Esophagus mucosa (tissue), 1 donor: ENCODE results near the gene PCSK4. TPM values are rescaled to one million over a fixed set of nuclear protein-coding genes. Genes with fewer than 3 reads are reported as not detected.
"Not testable (repeated sequence)": the region's sequence is repeated elsewhere in the genome, so short reads cannot be mapped to it uniquely, and the experiment has no call there.

Experiments used
- ATAC-seq: fragments of 200-7000 bp; cut with Tn5 transposase; one replicate; pipeline ENCODE4 v1.9.1; 2020
- total RNA-seq: library from RNA; stranded (reverse); gene quantifications from one replicate; pipeline ENCODE4 v1.2.4, GENCODE V29; 2023
- donor health status: DM: yes; HTN: yes; CAD: no.

Gene PCSK4
- total RNA-seq, 1 donor from 2014 or later = 1.2 TPM

DNA sequence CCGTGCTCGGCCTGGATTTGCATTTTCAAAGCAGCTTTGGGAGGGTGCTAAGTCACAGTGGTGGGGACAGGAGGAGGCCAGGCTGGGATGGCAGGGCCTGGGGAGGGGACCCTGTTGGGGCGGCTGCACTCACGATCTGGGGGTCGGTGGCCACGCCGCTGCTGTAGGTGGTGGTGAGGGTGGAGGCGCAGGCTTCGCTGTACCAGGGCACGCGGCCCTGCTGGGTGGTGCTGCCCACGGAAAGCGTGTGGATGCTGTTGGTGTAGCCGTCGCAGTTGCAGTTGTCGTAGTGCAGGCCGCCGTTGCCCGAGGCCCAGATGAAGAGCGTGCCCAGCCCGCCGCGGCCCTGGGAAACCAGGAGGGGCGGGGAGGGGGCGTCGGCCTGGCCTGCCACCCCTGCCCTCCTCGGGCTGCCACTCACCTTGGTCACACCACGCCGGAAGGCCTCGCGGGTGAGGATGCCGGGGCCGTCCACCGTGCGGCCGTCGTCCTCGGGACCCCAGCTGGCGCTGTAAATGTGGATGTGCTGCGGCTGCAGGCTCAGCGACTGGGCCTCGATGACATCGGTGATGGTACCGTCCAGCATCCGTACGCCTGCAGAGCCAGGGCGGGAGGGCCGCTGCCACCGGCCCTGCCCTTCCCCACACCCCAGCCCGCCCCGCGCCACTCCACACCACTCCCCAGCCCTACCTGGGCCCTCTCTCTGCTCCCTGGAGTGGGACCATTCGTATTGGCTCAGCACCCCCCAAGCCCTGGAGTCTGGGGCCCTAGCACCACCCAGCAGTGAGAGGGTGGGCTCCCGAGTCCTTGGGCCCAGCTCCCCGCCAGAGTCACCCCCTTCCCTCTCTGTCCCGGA lies 3.2 kb downstream of the PCSK4 start:
- no peak for ATAC-seq

DNA sequence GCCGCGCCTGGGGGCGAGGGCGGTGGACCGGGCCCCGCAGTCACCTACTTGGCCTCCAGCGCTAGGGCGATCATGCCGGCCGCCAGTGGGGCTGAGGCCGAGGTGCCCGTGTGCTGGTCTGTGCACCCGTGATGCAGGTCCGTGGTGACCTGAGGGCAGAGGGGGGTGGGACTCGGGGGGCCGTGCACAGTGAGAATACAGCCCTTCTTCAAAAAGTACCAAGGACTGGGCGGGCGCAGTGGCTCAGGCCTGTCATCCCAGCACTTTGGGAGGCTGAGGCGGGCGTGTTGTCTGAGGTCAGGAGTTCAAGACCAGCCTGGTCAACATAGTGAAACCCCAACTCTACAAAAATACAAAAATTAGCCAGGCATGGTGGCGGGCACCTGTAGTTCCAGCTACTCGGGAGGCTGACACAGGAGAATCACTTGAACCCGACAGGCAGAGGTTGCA lies 6.1 kb downstream of the PCSK4 start:
- ATAC-seq = no peak

GRCh38 chr19:1483131-1483978 lies 6.8 kb downstream of the PCSK4 start:
- no peak for ATAC-seq

DNA sequence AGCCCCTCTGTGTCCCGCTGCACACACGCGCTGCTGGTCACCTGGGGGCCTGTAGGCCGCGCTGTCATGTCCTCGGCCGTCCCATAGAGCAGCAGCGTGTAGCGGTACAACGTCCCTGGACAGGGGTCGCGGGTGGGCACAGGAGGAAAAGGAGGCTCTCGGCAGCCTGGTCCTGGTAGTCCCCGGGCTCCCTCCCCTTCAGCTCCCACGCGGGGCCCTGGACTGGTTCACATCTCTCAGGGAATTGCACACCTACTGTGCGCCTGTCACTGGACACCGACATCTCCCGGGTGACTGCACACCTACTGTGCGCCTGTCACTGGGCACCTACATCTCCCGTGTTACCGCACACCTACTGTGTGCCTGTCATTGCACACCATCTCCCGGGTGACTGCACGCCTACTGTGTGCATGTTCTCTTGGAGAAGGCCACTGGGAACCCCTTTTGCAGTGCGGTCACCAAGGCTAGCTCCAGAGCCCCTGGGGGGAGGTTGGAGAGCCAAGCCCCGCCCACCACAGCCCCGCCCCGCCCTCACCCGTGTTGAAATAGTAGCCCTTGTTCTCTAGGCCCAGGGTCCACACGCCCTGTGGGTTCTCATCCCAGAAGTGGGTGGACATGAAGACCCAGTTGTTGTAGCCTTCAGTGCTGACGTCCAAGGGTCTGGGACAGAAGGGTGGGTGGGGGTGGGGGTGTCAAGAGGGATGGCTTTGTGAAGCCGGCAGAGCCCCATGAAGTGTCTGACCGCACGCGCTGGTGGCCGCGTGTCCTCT lies 7.6 kb downstream of the PCSK4 start:
- ATAC-seq = no peak

DNA sequence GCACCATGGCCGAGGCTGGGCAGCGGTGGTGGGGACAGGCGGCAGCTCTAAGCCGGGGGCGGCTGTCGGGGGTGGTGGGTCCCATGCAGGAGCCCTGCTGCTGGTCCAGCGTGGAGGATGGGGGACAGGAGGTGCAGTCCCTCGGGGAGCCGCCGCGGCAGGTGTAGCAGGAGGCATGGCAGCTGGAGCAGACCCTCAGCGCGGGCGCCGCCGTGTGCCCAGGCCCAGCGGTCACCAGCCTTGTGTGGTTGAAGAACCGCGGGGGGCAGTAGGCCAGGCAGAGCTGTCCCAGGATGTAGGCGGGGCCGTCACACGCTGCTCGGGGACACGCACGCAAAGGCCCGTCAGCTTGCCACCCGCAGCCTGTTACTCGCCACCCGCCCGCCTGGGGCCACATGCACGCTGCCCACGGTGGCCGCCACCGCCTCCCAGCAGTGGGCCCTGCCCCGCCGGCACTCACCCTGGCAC lies 8.2 kb downstream of the PCSK4 start:
- no peak for ATAC-seq

DNA sequence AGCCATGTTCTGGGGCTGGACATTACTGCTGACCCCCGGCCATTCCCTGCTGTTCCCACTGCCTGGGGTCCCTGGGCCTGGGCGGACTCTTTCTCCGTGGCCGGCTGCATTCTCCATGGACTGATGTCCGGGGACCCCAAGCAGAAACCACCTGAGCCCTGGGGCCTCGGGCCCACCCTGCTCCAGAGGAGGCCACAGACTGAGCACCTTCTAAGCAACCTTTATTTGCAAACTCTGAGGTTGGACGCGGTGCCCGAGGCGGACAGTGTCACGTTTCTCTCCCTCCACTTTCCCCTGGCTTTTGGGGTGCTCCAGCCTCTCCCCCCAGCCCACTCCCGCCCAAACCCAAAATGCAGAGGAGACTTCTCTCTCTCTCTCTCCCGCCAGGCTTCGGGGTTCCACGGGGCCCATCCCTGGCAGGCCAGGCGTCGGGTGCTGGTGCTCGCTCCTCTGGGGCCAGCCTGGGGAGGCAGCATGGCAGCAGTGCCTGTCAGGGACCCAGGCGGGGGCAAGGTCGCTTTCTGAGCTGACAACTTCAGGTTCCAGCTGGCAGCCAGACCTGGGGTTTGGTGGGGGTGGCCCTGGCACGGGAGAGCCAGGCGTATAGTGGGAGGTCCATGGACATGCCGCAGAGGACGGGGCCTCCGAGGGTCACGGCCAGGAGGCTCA lies 8.8 kb downstream of the PCSK4 start:
- ATAC-seq = no peak

DNA sequence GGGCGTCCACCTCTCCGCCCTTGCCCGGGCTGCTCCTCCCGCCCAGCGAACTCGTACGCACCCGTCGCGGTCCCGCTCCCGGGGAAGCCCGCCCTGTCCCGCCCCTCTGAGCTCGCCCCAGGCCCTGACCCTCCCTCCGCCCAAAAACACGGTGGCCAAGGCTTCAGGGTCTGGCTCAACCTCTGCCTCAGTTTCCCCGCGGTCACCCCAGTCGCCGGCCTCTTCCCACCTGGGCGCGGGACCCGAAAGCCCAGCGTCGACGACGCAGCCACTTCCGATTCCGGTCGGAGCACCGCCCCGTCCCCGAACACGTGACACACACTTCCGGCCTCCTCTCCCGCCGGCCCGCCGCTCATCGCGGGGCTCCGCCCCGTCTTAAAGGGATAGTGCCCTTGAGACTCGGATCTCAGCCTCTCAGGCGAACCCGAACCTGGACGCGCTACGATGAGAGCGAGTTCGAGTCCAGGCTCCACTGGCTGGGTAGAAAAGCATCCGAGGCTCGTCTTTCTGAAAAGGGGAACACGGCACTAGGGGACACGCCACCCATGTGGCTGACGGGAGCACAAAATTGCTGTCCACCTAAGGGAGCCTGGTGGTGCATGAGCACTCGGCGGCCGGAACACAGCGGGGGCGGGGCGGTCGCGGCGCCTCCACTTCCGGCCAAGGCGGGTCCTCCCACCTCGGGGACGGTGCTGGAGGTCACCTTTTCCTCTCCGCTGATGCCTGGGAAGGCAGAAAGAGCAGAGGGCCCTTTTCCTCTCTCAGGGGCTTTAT lies 11.0 kb downstream of the PCSK4 start, which contains the start of gene C19orf25:
TSS of gene C19orf25 (minus strand) at position 282 of the 774 bp plus-strand sequence. CDS start 312 bp downstream, outside the sequence.
- peak; percentile 88 for ATAC-seq

GRCh38 chr19:1477056-1477455 lies 13.1 kb downstream of the PCSK4 start:
- ATAC-seq = not testable (repeated sequence)

- no peak for ATAC-seq
These were observed 14.3 kb downstream of the PCSK4 start for GRCh38 chr19:1475751-1476437.

GRCh38 chr19:1474765-1475351 lies 15.3 kb downstream of the PCSK4 start:
- no peak for ATAC-seq

DNA sequence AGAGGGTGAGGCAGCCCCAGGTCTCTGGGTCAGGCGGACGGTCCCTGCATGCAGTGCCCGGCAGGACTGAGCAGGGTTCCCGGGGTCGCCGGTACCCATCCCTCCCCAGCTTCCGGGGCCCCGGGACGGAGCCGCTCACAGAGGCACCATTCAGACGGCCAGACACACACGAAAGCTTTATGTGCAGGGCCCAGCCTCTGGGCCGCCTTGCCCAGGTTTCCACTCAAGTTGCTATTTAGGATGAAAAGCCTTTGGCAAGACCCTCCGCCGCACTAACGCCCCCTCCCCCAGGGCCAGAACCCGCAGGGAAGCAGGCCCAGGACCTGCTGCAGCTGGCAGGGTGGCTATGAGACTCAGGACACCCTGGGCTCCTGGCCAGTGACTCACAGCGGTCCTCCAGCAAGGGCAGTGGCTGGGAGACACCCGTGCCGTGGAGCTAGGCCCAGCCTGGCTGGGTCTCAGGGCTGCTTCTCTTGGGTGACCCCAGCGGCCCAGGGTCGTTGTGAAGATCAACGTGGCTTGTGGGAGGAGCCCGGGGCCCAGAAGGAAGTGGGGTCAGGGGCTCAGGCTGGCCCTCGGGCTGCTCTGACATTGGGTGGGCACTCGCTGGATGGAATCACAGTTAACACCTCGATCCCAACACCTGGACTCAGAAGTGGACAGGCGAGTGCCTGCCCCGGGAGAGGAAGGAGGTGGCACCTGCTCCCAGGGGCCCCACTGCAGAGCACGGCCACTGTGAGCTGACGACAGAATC lies 16.0 kb downstream of the PCSK4 start:
- ATAC-seq = no peak

- no peak for ATAC-seq
These were observed 16.9 kb downstream of the PCSK4 start for GRCh38 chr19:1473085-1473851.

DNA sequence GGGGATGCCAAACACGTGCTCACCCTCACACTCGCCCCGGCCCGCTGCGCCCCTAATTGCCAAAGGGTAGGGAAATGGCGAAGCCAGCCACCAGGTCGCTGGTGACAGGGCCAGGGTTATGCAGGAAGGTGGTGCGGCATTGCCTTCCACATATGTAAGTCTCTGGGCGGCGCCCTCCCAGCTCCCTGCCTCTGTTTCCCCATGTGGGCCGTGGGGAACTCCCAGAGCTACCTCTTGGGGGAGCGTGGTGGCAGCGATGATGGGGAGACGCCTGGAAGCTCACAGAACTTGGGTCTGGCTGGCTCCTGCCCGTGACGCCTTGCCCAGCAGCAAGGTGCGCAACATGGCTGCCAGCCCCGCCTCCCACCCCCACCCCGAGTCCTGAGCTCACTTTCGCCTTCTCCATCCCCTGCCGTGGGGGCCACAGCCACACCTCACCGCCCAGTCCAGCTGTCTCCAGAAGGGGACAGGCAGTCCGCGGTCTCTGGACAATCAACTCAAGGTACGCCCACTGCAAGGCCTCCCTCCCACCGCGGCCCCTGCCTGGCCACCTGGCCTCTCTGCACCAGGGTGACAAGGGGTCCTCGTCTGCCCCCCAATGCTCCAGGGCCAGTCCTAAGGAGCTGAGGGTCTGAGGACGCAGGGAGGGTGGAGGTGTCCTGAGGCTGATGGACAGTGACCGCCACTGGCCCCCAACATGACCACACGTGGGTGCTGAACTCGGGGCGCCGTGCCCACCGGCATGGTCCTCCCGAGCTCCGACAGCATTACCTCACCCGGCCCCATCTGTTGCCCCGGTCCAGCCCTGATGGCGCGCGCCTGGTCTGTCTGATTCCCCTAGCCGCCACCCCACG lies 17.7 kb downstream of the PCSK4 start:
- ATAC-seq = no peak

- no peak for ATAC-seq
These were observed 18.5 kb downstream of the PCSK4 start for GRCh38 chr19:1471515-1472160.

DNA sequence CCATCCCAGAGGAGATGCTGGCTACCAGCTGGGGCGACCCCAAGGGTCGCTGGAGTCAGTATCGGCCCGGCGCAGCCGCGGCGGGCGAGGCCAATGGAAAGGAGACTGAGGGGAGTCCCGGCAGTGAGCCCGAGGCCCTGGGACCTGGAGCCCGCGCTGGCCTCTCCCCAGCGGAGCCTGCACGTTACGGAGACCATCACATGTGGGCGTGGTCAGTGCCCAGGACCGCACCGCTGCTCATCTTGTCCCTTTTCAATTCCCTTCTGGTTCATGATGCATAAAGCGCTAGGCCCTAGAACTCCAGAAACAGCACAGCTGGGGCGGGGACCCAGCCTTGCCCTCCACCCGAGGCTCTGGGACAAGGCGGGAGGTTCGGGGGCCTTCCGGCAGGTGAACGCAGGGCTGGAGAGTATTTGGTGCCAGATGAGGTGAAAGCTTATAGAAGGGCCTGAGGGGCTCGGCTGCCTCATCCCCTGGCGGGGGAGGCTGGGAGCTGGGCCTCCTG lies 19.1 kb downstream of the PCSK4 start:
- ATAC-seq = no peak

DNA sequence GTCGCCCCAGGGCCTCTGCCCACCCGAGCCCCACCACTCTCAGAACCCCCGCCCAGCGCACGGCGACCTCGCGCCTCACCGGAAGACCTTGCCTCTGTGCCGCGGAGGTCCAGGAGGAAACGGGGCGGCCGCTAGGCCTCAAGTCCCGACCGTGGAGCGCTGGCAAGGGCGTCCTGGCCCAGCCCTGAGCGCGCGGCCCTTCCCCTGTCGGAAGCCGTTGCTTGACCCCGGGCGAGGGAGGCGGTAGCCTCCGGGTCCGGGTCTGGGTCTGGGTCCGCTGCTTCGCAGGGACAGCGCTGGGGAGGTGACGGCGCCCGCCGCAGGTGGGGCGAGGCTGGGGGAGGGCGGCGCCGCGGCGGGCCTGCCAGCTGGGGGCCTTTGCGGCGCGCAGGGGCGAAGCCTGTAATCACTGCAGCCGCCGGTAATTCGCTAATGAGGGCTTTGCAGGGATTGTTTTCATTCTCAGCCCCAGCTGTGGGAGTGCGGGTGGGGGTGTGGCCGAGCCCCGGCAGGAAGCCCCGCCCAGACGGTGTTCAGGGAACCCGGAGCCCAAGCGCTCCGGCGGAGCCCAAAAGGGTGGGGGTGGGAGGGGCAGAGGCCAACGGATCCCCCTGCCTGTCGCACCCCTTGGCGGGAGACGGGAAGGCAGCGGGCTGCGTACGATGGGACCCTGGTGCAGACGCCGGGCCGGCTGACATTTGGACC lies 19.7 kb downstream of the PCSK4 start:
- ATAC-seq = peak; percentile 19
